Erythroblast (primary cell): ENCODE data around the gene DPP10.

Experiments
- GATA1 ChIP-seq: IDR thresholded peaks from 2 replicates; pipeline ENCODE4 v1.6.1; 2011; ENCODE audit warnings: low read depth, mild to moderate bottlenecking, control low read depth, low read length, moderate library complexity
- POLR2A ChIP-seq: IDR thresholded peaks from 2 replicates; pipeline ENCODE4 v1.6.1; 2011; ENCODE audit warnings: mild to moderate bottlenecking, low read length

DNA sequence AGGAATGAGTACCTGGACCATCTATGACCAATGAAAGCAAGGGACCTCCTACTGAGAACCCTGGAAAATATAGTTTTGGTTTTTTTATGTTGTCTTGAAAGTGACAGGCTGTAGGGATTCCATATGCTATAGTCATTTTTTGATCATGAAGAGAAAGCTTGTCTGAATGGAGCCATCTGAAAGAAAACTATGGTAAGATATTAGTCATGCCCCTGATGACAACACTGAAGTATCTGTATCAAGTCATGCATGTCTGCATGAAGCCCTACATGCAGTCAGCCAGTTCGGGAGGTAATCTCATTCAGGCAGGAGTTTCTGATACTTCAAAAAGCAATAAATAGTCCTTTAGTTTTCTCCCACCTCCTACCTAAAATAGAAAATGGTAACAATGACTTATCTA lies 1042.0 kb downstream of the DPP10 start:
- TF ChIP-seq POLR2A (no peak), GATA1 (no peak)
